Immature natural killer cell (primary cell): Measurements from ENCODE around the gene LAMA3. TPM values are rescaled to one million over a fixed set of nuclear protein-coding genes. Genes with fewer than 3 reads are reported as not detected.
"Not testable (repeated sequence)": the region's sequence is repeated elsewhere in the genome, so short reads cannot be mapped to it uniquely, and the experiment has no call there.

Experiments used
- DNase-seq, 3 donors: peaks; one replicate each; pipeline ENCODE4 v3.0.0; 2022; ENCODE audit warnings: mixed read lengths in 1 of 3
- H3K27ac Mint-ChIP-seq, 6 donors: one replicate each; pipeline ENCODE4 v1.8.0; 2020; ENCODE audit warnings: mixed read lengths in 6 of 6, mild to moderate bottlenecking in 5 of 6, inconsistent platforms in 4 of 6, moderate library complexity in 3 of 6
- H3K27me3 Mint-ChIP-seq, 3 donors: one replicate each; pipeline ENCODE4 v1.8.0; 2020 to 2021; ENCODE audit warnings: low read depth in 3 of 3, mild to moderate bottlenecking in 3 of 3, mixed read lengths in 3 of 3, moderate library complexity in 3 of 3, inconsistent platforms in 1 of 3
- H3K36me3 Mint-ChIP-seq, 3 donors: one replicate each; pipeline ENCODE4 v1.8.0; 2020; ENCODE audit warnings: mixed read lengths in 3 of 3, inconsistent platforms in 2 of 3, mild to moderate bottlenecking in 2 of 3
- H3K4me1 Mint-ChIP-seq, 2 donors: one replicate each; pipeline ENCODE4 v1.8.0; 2020; ENCODE audit warnings: inconsistent platforms in 2 of 2, mild to moderate bottlenecking in 2 of 2, mixed read lengths in 2 of 2, moderate library complexity in 1 of 2
- H3K4me3 Mint-ChIP-seq, 5 donors: one replicate each; pipeline ENCODE4 v1.8.0; 2020; ENCODE audit warnings: mild to moderate bottlenecking in 5 of 5, mixed read lengths in 5 of 5, inconsistent platforms in 3 of 5, moderate library complexity in 3 of 5
- H3K9me3 Mint-ChIP-seq, 6 donors: one replicate each; pipeline ENCODE4 v1.8.0; 2020; ENCODE audit warnings: mild to moderate bottlenecking in 6 of 6, mixed read lengths in 6 of 6, inconsistent platforms in 4 of 6, moderate library complexity in 3 of 6
- polyA plus RNA-seq, 3 donors: library from polyadenylated mRNA; unstranded; fragments of 300-500 nt; fragmentation: Illumina TruSeq; gene quantifications; one replicate each; pipeline ENCODE4 v1.2.3, GENCODE V29; 2021

Gene LAMA3
- polyA plus RNA-seq, 3 donors from 2014 or later, result not detected

DNA sequence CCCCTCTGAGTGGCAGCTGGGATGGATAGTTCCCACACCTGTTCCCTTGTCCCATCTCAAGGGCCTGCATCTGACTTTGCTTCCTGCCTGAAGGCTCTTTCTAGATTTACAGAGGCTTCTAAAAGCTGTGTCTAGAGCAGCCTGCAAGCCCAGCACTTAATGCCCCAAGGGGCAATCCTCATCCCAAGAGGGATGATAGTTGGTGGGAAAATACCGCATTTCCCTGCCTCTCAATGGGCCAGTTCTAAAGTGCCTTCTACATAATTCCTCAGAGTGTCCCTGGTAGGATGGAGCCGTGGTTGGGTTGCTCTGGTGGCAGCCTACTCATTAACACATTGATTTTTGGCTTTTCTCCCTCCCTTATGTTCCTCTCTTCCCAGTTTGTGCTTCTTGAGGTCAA is 29.5 kb downstream of the LAMA3 start:
- no peaks in the 10 kb centered on the region for H3K9me3 Mint-ChIP-seq
- DNase-seq, result no peak
- H3K27me3 Mint-ChIP-seq, result peaks cover 1 to 8% (median 6%) of the 10 kb centered on the region in 3 donors
- H3K4me3 Mint-ChIP-seq, result no peak overlapping the region
- no peak overlapping the region for H3K27ac Mint-ChIP-seq
- H3K4me1 Mint-ChIP-seq, result no peaks in the 10 kb centered on the region
- no peaks in the 10 kb centered on the region for H3K36me3 Mint-ChIP-seq

DNA sequence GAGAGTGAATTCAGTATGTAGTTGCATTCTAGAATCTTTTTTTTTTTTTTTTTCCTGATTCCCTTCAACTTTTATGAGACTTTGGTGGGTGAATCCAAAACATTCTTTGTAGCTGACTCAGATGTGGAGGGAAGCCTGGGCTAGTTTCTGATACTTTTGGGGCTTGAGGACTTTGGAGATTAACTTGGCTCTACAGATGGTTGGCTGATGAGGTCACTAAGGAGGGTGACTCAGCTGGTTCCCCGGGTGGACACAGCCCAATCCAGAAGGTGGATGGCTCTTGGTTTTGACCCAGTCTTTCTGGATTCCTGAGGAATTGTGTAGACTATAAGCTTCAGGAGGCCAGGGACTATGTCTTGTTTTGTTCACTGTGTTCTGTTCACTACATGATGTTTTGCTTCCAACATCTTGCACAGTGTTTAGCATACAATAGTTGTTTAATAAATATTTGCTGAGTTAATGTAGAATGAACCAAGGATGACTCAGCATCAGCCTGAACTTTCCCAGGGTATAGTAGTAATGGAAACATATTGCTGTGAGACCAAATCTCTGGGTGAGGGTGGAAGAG is 30.5 kb downstream of the LAMA3 start:
- Mint-ChIP-seq H3K4me1 (no peaks in the 10 kb centered on the region), H3K4me3 (no peak overlapping the region), H3K27ac (no peak overlapping the region), H3K9me3 (no peaks in the 10 kb centered on the region), H3K36me3 (no peaks in the 10 kb centered on the region), H3K27me3 (peaks cover 1 to 8% (median 6%) of the 10 kb centered on the region in 3 donors)
- no peak for DNase-seq

DNA sequence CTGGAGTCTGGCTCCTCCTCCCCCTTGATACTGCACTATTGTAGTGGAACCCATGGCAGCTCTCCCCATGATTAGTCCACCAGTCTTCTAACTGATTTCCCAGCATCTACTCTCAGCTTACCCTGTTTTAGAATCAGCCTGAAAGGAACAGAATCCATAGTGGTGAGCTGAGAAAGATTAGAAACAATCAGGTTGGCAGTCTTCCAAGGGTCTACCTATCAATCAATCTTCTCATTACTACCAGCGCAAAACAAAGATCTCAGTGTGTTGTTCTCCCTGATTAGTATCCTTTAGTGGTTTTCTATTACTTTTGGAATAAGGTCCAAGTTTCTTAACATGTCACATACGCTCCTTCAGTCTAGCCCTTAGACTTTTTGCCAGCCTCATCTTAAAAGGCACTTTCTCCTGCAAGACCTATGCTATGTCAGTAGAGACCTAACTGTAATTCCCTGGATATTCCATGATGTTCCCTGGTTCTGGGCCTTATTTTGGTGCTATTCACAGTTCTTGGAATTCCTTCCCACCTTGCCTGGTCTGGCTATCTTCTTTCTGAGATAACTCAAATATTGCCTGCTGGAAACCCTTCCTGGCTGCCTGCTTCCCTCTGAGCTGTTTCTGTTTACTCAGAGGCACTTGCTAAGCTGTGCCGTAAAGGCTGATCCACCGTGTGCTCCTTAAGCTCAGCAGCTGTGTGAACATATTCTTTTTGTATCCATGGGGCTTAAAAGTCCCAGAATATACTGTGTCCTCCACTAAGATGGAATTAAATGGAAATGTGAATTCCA is 32.6 kb downstream of the LAMA3 start:
- H3K4me1 Mint-ChIP-seq, result no peaks in the 10 kb centered on the region
- no peaks in the 10 kb centered on the region for H3K9me3 Mint-ChIP-seq
- H3K27me3 Mint-ChIP-seq, result peaks cover 1 to 7% (median 6%) of the 10 kb centered on the region in 3 donors
- no peak for DNase-seq
- no peak overlapping the region for H3K4me3 Mint-ChIP-seq
- no peaks in the 10 kb centered on the region for H3K36me3 Mint-ChIP-seq
- H3K27ac Mint-ChIP-seq, result no peak overlapping the region

DNA sequence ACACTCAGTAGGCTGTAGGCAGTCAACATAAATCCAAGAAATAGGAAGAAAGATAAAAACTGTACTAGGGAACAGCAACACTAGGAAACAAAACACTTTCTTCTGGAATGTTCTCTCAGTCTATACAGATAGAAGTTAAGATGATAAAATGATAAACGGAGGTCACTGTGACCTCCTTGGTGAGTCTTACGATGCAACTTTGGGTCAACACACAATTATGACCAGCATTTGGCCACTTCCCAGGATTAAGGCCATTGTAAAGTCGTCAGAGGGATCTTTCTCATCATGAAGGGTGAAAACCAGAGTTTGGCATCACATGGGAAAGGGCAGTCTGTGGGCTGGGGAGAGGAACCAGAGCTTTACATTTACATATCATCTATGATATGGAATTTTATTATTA is 33.4 kb downstream of the LAMA3 start:
- Mint-ChIP-seq H3K4me3 (no peak overlapping the region), H3K4me1 (no peaks in the 10 kb centered on the region), H3K27ac (no peak overlapping the region), H3K27me3 (peaks cover 2 to 10% (median 6%) of the 10 kb centered on the region in 3 donors), H3K36me3 (no peaks in the 10 kb centered on the region), H3K9me3 (no peaks in the 10 kb centered on the region)
- DNase-seq, result no peak

DNA sequence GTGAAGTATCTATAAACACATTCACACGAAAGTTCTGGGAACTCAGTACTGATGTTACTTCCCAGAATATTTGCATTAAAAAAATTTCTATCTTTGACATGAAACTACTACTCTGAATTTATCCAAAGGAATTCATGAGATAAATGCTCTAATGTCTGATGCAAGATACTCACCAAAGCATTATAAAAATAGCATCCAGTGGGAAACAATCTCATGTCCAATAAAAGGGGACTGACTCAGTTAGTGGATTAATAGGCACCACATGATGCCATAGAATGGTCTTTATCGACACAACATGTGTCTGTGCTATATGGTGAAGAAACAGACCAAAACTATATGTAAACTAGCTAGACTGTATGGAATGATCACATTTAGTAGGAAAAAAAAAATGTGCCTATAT is 33.9 kb downstream of the LAMA3 start:
- Mint-ChIP-seq H3K9me3 (no peaks in the 10 kb centered on the region), H3K4me3 (no peak overlapping the region), H3K4me1 (no peaks in the 10 kb centered on the region), H3K27ac (no peak overlapping the region), H3K27me3 (peaks cover 2 to 10% (median 6%) of the 10 kb centered on the region in 3 donors), H3K36me3 (no peaks in the 10 kb centered on the region)
- no peak for DNase-seq

DNA sequence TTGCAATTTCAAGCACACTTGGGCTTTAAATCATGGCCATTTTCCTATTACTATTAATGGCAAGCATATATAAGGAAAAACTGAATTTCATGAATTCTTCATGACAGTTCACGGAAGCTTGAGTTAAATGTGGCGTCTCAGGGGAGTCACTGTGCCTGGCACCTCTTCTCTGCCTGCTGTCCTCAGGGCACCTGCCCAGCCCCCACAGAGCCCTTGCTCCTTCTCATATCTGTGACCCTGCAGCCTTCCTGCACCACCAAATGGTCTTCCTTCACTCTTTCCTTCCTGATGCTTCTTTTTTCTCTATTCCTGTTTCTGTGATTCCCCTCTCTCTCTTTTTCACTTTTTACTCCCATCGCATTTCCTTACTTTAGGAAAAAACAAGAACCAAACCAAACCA is 35.4 kb downstream of the LAMA3 start:
- no peak overlapping the region for H3K27ac Mint-ChIP-seq
- no peaks in the 10 kb centered on the region for H3K9me3 Mint-ChIP-seq
- no peak for DNase-seq
- peaks cover 3 to 10% (median 5%) of the 10 kb centered on the region in 3 donors for H3K27me3 Mint-ChIP-seq
- H3K4me3 Mint-ChIP-seq, result no peak overlapping the region
- H3K4me1 Mint-ChIP-seq, result no peaks in the 10 kb centered on the region
- no peaks in the 10 kb centered on the region for H3K36me3 Mint-ChIP-seq

DNA sequence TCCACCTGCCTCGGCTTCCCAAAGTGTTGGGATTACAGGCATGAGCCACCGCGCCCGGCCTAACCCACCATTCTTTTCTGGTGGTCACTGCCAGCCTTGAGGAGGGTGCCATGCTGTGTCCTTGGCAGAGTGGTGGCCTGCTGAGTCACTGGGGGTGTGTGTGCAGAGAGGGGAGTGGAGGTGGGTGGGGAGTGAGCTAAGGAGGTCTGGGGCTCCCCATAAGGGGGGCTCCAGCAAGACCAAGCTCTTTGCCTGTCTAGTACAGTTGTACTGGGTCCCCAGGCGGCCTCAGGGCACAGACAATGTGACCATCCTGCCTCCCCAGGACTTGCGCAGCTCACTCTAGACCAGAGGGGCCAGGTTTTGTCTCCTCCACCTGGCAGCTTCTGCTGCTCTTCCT is 36.1 kb downstream of the LAMA3 start:
- no peak for DNase-seq
- no peaks in the 10 kb centered on the region for H3K4me1 Mint-ChIP-seq
- no peaks in the 10 kb centered on the region for H3K9me3 Mint-ChIP-seq
- no peaks in the 10 kb centered on the region for H3K36me3 Mint-ChIP-seq
- no peak overlapping the region for H3K4me3 Mint-ChIP-seq
- no peak overlapping the region for H3K27ac Mint-ChIP-seq
- peaks cover 3 to 9% (median 4%) of the 10 kb centered on the region in 3 donors for H3K27me3 Mint-ChIP-seq

DNA sequence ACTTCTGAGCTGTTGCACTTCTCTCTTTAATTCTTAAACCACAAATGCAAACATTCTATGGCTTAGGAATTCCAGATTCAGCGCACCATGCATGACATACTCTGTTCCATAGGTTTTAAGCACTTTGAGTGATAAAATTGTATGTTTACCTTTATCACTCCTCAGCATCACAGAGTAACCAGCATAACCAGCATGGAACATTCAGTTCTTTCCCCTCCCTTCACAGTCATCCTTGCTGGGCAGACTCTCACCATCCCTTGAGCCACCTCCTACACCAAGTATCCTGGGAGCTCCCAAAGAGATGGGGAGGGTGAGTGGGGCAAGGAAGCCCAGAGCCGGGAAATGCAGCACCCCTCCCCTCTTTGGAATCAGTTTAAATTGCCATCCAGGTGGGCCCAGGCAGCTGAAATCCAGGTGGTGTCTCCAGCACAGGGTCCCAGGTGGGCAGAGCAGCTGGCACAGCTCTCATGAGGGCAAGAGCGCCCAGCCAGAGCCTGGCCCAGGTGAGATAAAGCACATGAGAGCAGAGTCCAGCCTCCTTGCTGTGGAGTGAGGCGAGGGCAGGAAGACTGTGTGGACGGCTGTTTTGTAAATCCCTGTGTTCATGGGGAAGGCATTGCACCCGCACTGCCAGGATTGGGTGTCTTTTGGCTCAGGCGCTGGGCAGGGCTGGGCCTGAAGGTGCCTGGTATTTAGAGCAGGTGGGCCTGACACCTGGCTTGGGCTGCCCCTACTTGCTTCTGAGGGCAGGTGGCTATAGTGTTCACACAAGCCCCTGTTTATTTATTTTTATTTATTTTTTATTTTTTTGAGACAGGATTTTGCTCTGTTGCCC is 36.8 kb downstream of the LAMA3 start:
- no peak for DNase-seq
- no peak overlapping the region for H3K4me3 Mint-ChIP-seq
- no peak overlapping the region for H3K27ac Mint-ChIP-seq
- H3K9me3 Mint-ChIP-seq, result no peaks in the 10 kb centered on the region
- H3K4me1 Mint-ChIP-seq, result no peaks in the 10 kb centered on the region
- H3K27me3 Mint-ChIP-seq, result peaks cover 2 to 9% (median 5%) of the 10 kb centered on the region in 3 donors
- H3K36me3 Mint-ChIP-seq, result no peaks in the 10 kb centered on the region

DNA sequence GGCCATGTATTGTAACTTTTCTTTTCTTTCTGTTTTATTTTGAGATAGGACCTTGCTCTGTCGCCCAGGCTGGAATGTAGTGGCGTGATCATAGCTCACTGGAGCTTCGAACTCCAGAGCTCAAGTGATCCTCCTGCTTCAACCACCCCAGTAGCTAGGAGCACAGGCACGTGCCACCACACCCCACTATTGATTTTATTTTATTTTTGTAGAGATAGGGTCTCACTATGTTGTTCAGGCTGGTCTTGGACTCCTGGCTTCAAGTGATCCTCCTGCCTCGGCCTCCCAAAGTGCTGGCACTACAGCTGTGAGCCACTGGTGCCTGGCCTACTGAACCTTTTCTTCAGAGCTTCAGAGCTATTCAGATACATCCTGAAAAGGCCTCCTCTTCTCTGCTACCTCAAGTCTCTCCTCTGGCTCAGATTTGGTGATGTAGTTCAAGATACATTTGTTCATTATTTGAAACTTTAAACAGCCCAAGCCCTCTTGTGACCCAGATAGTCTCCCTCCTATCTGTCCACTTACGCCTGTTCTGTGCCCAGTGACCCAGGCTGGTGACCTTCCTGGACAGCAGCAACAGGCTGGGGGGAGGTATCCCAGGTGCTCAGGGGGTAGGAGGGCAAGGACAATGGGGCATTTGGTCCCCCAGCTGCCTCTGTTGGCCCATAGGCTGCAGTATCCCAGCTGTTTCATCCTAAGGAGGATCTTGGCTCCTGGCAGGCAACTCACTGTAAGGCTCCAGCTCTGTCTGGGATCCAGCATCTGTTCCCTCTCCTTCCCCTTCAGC is 38.6 kb downstream of the LAMA3 start:
- H3K27ac Mint-ChIP-seq, result no peak overlapping the region
- H3K36me3 Mint-ChIP-seq, result no peaks in the 10 kb centered on the region
- H3K27me3 Mint-ChIP-seq, result peaks cover 3 to 8% (median 4%) of the 10 kb centered on the region in 3 donors
- DNase-seq, result no peak
- H3K9me3 Mint-ChIP-seq, result peaks cover 0 to 2% (median 0%) of the 10 kb centered on the region in 6 donors
- H3K4me1 Mint-ChIP-seq, result no peaks in the 10 kb centered on the region
- no peak overlapping the region for H3K4me3 Mint-ChIP-seq

DNA sequence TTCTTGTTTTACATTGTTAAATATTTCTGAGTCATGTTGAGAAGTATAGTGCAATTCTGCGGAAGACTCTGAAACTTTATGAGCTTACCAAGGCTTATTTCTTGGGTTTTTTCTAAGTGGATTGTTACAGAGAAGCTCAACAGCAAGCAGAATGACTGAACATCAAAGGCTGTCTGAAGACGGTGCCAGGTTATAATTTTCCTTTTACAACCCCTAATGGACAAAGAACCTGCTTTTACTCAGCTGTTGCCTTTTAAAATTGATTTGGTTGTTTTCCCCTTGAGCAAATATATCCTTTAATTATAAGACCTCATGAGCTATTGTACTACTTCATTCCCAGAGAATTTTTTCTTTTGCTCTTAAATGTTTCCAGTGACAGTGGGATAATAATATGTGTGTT is 41.6 kb downstream of the LAMA3 start:
- DNase-seq, result no peak
- Mint-ChIP-seq H3K9me3 (peaks cover 0 to 2% (median 0%) of the 10 kb centered on the region in 6 donors), H3K36me3 (no peaks in the 10 kb centered on the region), H3K4me1 (no peaks in the 10 kb centered on the region), H3K27ac (no peak overlapping the region), H3K4me3 (no peak overlapping the region), H3K27me3 (peaks cover 4 to 9% (median 6%) of the 10 kb centered on the region in 3 donors)

DNA sequence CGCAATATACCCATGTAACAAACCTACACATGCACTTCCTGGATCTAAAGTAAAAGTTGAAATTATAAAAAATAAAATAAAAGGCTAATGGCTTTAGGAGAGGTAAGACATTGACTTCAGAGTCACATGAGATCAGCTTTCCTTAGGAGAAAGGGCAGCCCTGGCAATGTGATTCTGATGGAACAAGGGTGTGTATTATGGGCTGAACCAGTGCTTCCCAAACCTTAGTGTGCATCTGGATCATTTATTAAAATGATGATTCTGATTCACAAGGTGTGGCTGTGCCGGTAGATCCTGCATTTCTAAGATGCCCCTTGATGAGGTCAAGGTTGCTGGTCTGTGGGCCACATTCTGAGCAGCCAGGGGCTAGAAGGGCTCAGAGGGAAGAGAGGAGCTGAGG is 42.6 kb downstream of the LAMA3 start:
- no peaks in the 10 kb centered on the region for H3K36me3 Mint-ChIP-seq
- peaks cover 3 to 9% (median 6%) of the 10 kb centered on the region in 3 donors for H3K27me3 Mint-ChIP-seq
- no peaks in the 10 kb centered on the region for H3K4me1 Mint-ChIP-seq
- peaks cover 0 to 2% (median 0%) of the 10 kb centered on the region in 6 donors for H3K9me3 Mint-ChIP-seq
- no peak overlapping the region for H3K27ac Mint-ChIP-seq
- DNase-seq, result no peak
- no peak overlapping the region for H3K4me3 Mint-ChIP-seq

DNA sequence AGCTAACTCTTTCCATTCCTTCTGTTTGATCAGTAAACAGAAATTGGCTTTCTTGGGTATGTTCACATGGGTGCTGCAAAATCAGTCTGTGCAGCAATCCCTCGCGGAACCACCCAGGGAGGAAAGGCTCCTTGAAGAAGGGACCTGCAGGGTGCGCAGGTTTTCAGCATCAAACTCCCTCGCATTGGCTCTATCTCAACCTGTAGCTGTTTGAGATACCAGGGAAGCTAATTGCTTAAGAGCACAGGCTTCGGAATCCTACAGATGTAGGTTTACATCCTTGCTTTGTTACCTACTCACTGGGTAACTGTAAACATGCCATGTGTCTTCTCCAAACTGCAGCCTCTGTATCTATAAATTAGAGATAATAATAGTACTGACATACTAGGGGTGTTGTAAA is 43.2 kb downstream of the LAMA3 start:
- Mint-ChIP-seq H3K27ac (no peak overlapping the region), H3K4me3 (no peak overlapping the region), H3K4me1 (no peaks in the 10 kb centered on the region), H3K36me3 (no peaks in the 10 kb centered on the region), H3K27me3 (peaks cover 2 to 9% (median 8%) of the 10 kb centered on the region in 3 donors), H3K9me3 (peaks cover 0 to 2% (median 0%) of the 10 kb centered on the region in 6 donors)
- DNase-seq, result no peak

DNA sequence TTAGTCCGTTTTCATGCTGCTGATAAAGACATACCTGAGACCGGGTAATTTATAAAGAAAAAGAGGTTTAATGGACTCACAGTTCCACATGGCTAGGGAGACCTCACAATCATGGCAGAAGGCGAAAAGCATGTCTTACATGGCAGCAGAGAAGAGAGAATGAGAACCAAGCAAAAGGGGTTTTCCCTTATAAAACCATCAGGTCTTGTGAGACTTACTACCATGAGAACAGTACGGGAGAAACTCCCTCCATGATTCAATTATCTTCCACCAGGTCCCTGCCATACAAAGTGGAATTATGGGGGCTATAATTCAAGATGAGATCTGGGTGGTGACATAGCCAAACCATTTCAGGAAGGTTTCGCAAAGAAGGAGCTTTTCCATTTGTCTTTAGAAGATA is 44.0 kb downstream of the LAMA3 start:
- not testable (repeated sequence) for H3K9me3 Mint-ChIP-seq, H3K36me3 Mint-ChIP-seq, DNase-seq, H3K4me3 Mint-ChIP-seq, H3K4me1 Mint-ChIP-seq, H3K27ac Mint-ChIP-seq
- peaks cover 3 to 15% (median 7%) of the 10 kb centered on the region in 3 donors for H3K27me3 Mint-ChIP-seq
